Fibroblast of peridontal ligament (primary cell): ENCODE measurements around the gene OLR1.
"Not testable (repeated sequence)": the region's sequence is repeated elsewhere in the genome, so short reads cannot be mapped to it uniquely, and the experiment has no call there.

Experiments used
- DNase-seq: peaks from one replicate; pipeline ENCODE4 v3.0.0-alpha.2; 2010; ENCODE audit errors: extremely low read depth

Gene OLR1

DNA sequence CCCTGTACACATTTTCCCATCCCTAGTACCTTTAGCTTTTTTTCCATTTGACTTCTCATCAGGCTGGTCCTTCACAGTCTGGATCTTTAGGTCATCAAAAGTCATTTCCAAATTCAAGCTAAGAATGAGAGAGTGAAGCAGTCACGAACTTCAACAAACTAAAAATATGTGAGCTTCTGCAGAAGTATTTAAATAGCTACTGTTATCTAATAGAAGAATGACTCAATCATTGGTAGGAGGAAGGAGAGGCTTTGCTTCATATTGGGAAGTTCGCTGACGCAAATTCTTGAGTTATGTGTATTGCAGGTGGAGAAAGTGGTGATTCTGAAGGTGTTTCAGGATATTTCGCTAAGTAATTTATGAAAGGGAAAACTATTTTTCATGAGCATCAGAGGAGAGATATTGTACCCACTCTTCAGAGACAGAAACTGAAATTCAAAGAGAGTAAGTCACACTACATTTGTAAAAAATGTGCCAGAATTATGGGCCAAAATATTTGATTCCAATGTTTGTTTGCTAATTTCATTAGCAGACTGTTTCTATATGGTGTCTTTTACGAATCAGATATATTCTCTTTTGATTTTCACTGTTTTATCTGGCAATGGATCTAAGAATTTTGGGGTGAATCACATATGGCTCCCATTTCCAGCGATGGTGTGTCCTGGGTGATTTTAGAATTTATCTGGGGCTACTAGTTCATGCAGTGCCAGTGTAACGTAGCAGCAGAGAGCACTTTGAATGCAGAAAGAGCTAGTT lies at the start of gene OLR1:
Gene OLR1 (minus strand): TSS at position 160 of the 756 bp plus-strand sequence. CDS start 55 bp downstream, at position 105.
- no peak for DNase-seq

DNA sequence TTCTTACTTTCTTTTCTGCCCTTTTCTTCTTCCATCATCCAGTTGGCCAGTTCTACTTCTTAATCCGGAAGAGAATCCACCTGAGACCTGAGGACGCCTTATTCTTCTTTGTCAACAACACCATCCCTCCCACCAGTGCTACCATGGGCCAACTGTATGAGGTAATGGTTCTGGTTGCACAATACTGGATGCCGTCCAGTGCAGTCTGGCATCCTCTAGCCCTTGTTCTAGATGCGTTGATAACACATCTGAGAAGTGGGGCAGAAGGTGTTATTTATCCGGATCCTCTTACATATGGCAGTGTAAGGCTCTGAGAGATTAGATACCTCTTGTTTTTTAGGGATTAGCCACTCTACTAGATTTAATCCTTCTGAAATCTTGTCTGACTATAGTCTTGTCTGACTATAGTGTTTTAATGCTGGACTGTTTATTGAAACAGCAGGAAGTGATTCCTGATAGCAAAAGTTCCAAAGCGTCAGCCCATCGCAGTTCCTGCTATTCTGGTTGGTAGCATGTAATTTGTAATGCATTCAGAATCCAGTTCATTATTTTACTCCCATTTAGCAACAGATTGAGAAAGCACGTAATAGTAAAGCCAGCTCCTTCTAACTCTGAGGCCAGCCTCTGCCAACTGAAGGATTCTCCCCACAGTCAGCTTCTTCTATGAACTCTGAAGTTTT lies 48.6 kb upstream of the OLR1 start:
- peak; percentile 46 for DNase-seq

DNA sequence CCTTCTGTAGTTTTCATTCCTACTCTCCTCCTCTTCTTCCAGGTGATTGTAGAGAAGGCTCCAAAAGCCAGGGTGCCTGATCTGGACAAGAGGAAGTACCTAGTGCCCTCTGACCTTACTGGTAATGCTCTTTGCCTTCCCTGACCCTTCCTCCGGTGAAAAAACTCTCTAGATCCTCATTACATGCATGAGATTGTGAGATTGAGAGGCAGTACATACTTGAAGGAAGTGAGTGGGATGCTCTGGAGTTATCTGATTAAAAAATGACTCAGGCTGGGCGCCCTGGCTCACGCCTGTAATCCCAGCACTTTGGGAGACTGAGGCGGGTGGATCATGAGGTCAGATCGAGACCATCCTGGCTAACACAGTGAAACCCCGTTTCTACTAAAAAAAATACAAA lies 46.1 kb upstream of the OLR1 start:
- no peak for DNase-seq

DNA sequence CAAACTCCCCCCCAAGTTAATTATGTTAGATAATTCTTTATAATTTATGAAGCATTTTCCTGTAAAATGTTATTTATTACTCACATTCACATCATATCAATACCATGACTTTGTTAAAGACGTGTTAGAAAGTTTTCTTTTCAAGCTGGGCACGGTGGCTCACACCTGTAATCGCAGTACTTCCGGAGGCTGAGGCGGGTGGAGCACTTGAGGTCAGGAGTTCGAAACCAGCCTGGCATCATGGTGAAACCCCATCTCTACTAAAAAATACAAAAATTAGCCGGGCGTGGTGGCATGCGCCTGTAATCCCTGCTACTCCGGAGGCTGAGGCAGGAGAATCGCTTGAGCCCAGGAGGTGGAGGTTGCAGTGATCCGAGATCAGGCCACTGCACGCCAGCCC lies 44.0 kb upstream of the OLR1 start:
- not testable (repeated sequence) for DNase-seq

DNA sequence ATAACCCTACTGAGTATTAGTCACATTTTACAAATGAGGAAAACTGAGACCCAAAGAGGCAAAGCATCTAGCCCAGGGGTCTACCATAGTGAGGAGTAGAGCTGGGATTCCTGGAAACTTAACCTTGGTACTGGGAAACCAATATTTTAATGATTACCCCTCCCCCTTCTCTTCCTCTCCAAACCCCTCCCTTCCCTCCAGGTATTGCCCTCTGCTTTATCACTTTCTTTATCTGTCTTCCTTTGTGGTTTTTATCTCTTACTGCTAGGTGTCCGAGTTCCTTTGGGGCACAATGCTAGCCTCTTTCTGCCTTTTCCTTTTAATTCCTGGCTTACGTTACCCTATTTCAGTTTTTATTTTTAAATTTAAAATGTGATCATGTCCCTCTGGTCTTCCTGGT lies 43.5 kb upstream of the OLR1 start:
- DNase-seq = no peak

DNA sequence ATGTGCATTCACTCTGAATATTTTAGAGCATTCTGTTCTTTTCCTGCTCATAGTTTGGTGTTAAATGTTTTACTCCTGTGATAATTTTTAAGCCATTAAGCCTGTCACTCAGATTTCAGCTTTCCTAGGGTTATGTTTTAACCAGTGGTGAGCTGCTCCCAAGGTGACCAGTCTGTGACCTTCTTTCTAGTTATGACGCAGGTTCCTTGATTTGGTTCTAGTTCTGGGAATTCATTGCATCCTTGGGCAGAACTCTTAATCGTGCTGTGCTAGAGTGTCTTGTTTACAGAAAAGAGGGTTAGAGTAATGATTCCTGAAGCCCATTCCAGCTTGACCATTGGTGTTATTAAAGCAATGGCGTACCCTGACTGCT lies 42.9 kb upstream of the OLR1 start:
- peak; percentile 37 for DNase-seq

DNA sequence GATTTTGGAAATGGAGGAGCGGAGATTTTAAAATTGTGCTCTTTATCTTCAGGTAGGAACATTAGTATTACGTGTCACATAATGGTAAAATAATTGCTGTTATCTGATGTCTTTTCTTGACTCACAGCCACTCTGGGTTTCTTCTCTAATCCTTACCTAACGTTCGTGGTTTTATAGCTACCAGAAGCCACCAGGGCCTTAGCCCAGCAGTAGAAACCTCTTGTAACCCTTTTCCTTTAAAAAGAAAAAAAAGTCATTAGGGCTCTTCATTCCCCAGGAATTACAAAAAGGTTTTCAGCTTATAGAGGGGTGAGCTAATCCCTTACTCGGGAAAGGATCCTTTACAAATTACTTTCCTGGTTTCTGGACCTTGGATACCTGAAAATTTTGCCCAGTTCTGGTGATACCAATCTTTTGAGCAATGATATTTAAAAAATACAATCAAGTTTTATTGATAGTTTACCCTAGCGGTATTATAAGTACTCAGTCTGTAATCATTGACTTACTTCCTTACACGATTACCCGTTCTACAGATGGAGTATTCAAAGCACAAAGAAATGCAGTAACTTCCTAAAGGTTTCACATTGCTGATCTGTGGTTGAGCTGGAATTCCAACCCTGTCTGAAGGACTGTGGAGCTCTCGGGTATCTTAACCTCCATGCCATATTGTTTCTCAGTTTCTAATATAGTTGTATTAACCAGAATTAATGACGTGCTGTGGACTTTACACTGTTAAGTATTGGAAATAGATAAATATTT lies 42.4 kb upstream of the OLR1 start:
- peak; percentile 74 for DNase-seq

DNA sequence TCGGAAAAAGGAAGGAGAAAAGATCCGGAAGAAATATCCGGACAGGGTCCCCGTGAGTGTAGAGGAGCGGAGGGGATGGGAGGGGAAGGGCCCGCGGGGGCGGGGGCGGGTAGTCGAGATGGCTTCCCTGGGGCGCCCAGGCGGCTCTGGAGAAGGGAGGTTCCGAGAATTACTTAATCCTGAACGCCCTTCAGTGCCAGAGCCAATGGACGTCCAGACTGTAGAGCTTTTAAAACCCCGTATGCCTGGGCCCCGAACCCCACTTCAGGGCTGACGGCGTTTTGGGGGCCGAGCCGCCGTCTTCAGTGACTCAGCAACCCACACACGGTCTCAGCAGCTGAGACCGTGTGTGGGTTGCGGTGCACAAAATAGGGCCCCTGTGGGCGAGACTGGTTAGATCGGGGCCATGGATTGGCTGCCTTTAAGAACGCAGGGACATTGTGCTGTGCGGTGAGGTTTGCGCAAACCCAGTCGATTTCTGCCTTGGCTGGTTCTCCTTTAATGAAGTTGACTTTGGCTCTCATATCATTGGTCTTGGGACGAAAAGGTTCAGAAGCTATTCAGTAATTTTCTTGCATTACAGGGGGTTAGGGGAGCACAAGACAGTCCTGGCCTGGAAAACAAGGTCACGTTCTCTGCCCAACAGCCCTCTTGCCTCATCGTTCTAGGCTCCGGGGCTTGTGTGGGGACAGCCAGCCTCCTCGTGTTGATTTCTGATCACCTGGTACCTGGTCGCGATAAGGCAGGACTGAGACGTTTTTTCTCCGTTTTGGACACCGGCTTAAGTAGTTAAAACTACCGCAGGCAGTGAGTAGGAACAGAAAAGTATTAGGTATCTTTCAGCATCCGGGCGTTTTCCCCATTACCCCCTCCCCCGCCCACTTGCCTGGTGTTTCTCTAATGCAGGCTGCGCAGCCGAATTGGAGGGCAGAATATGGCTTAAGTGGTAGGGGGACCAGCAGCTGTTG lies 41.5 kb upstream of the OLR1 start:
- DNase-seq = peak; percentile 91

DNA sequence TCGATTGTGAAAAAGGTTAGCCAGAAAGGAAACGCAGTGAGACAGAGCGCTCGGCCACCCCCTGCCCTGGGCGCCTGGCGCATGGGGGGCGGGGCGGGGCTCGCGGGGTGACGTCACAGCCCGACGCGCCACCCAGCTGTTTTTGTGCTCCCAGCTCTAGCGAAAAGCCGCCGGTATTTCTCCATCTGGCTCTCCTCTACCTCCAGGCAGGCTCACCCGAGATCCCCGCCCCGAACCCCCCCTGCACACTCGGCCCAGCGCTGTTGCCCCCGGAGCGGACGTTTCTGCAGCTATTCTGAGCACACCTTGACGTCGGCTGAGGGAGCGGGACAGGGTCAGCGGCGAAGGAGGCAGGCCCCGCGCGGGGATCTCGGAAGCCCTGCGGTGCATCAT lies 40.8 kb upstream of the OLR1 start, which contains the start of gene GABARAPL1:
Gene GABARAPL1 (plus strand): TSS at position 139 of the 393 bp plus-strand sequence. CDS start 253 bp downstream, at position 392.
- DNase-seq = peak; percentile 80

DNA sequence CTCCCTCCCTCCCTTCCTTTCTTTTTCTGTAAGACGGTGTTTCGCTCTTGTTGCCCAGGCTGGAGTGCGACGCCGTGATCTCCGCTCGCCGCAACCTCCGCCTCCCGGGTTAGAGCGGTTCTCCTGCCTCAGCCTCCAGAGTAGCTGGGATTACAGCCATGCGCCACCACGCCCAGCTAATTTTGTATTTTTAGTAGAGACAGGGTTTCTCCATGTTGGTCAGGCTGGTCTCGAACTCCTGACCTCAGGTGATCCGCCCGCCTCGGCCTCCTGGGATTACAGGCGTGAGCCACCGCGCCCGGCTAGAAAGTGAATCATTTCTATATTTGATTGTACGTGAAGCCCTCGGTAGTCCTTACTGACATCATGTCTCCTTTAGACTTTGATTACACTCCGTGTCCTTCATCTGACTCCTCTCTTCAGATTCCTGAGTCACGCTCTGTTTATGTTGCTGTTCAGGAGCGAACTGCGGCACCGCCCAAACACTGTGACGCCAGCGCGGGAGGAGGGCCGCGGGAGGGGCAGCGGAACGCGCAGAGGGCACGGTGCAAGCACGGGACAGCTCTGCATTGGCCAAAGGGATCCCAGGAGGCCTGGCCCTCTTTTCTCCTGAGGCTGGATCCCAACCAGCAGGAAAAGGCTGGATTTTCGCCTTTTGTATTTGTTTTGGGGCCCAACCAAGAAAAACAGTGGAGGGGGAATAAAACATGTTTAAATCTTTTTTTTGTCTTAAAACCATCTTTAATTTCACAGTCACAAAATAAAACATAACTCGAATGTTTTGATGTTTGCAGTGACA lies 40.2 kb upstream of the OLR1 start:
- peak; percentile 99 for DNase-seq

DNA sequence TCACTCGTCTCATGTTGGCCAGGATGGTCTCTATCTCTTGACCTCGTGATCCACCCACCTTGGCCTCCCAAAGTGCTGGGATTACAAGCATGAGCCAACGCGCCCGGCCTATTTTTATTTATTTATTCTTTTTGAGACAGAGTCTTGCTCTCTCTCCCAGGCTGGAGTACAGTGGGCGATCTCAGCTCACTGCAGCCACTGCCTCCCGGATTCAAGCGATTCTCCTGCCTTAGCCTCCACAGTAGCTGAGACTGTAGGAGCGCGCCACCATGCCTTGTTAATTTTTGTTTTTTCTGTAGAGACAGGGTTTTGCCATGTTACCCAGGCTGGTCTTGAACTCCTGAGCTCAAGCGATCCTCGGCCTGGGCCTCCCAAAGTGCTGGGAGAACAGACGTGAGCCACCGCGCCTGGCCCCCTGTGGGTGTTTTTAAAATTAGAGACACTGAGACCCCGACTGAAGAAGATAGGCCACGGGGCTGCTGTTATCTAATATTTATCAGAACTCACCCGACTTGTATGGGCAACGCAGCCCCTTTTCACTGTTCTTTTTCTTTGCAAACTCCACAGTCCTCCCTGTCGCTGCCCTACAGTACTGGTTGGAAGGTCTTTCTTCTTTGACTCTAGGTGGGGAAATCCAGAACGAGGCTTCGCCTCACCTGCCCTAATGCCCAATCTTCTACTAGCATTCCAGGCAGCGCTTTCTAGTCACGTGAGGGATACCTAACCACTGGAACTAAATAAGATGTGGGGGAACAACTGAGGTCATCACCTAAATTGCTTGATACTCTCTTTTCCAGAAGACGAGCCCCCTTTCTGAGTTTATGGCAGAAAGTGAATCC lies 39.4 kb upstream of the OLR1 start:
- DNase-seq = no peak

DNA sequence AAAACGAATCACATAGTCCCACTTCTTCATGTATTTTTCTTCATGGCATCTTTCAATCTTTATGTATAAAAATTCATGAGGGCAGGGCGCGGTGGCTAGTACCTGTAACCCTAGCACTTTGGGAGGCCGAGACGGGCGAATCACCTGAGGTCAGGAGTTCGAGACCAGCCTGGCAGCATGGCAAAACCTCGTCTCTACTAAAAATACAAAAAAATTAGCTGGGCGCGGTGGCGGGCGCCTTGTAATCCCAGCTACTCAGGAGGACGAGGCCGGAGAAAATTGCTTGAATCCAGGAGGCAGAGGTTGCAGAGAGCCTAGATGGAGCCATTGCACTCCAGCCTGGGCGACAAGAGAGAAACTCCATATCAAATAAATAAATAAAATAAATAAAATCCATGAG lies 38.3 kb upstream of the OLR1 start:
- DNase-seq = no peak

DNA sequence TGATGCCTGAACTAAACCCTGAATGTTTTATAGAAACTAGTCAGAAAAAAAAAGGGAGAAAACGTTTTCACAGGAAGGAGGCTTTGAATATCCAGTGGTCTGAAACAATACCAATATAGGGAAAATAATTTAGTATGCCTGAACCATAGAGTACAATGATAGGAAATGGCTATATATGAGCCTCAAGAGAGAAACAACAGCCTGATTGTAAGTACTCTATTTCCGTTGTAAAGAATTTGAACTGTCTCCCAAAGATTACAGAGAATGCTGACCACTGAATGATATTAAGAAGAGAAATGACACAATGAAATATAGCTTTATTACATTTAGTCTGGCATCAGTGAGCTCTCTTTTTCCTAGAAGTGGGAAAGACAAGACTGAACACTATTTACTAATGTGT lies 35.2 kb upstream of the OLR1 start:
- DNase-seq = no peak

DNA sequence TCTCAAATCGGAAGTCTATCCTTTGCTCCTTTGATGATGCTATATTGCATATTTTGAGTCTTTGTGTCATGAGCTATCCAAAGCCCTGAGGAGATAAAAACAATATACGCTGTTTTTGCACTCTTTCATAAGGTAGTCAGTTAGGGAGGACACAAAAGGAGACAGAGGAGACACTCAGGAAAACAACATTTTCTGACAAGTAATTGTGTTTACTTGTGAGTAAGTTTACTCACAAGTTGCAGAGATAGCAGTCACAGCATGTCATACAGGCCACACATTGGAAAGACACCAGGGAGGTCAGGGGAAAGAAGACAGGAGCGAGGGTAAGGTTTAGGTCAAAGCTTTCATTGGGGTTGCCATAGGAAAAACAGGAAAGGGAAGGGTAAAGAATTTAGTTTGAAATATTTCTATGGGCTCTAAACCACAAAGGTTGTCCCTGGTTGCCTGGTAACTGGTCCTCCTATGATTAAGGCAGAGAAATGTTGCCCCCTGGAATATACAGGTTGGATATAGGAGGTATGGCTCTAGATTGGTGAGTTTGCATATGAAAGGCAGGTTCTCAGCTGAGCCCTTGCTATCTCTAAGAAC lies 33.4 kb upstream of the OLR1 start:
- DNase-seq = no peak

DNA sequence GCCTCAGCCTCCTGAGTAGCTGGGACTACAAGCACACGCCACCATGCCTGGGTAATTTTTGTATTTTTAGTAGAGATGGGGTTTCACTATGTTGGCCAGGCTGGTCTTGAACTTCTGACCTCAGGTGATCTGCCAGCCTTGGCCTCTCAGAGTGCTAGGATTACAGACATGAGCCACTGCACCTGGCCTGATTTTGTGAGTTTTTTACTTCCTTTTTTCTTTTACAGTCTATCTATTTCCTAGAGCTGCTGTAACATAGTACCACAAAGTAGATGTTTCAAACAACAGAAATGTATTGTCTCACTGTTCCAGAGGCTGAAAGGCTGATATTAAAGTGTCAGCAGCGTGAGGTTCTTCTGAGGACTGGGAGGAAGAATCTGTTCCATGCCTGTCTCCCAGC lies 32.6 kb upstream of the OLR1 start:
- not testable (repeated sequence) for DNase-seq

DNA sequence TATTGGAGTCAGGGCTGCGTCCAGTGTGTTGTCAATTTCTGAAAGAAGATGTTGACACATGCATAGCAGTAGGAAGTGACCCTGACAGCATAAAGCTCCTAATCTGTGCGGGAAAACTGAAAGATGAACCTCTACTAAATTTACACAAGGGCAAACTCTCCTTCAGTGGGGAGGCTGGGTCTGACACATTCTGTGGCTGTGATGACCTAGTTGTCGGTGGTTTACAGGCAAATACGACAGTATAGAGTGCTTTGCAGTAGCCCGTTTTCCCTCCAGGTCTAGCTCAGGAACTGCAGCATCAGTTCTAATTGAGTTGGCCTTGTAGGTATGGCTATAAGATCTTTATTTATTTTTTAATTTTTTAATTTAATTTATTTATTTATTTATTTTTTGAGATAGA lies 25.9 kb upstream of the OLR1 start:
- DNase-seq = no peak

DNA sequence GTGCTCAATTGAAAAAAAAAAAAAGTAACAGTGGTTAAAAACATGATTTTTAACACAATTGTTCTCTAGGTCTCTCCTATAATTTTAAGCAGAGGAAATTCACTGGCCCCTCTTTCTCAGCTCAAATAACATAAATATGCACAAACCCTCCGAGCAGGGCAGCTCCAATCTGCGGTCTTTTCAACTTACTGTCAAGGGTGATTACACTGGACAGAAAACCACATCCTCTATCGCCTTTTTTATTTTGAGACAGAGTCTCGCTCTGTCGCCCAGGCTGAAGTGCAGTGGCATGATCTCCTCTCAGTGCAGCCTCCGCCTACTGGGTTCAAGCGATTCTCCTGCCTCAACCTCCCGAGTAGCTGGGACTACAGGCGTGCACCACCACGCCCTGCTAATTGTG lies 24.3 kb upstream of the OLR1 start:
- DNase-seq = no peak

DNA sequence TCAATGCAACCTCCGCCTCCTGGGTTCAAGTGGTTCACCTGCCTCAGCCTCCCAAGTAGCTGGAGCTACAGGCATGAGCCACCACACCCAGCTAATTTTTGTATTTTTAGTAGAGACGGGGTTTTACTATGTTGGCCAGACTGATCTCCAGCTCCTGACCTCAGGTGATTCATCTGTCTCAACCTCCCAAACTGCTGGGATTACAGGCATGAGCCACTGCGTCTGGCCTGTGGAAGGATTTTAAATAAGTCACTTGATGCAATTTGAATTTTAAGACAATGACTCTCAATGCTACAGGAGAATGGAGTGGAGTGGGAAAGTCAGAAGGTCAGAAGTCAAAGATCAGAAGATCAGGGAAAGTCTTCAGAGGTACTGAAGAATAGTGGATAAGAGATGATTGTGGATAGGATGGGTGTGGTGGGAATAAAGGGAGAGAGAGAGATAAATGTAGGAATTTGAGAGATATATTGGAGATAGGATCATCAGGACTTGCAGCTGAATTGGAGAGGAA lies 22.3 kb upstream of the OLR1 start:
- no peak for DNase-seq

DNA sequence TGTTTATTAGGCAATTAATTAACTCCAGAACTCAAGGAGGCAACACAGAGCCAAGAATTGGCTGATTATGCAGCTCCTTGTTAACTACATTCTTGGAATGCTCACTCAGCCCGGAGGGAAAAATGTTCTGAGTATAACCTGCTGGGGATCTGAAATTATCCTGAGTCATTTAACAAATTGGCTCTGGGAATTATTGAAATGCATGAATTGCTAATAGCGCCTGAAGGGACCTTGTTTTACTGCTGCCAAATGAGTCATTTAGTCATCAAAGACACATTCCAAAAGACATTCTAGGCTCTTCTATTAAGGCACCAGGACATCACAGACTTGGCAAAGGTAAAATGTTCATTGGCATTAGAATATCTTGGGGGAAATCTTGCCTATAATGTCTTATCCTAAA lies 19.9 kb upstream of the OLR1 start:
- DNase-seq = peak; percentile 31
